Measurements from ENCODE around the gene PSMD1.

Gene PSMD1

DNA sequence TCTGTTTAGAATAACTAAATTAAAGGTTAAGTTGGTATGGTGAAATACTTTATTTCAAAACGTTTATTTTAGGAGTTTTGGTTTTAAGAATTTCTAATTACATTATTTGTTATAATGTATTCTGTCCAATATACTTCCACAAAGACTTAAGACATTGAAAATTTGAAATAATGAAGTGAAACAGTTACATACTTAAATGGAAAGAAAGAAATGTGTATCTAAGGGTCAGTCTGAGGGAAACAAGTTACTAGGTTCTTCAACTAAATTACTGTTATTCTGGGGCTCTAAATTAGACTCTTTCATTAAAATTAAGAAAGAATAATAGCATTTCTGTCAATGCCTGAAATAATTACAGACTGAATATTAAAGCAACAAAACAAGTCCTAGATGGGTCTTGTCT is 60.5 kb downstream of the PSMD1 start:
- TF ChIP-seq, protein P1, sequence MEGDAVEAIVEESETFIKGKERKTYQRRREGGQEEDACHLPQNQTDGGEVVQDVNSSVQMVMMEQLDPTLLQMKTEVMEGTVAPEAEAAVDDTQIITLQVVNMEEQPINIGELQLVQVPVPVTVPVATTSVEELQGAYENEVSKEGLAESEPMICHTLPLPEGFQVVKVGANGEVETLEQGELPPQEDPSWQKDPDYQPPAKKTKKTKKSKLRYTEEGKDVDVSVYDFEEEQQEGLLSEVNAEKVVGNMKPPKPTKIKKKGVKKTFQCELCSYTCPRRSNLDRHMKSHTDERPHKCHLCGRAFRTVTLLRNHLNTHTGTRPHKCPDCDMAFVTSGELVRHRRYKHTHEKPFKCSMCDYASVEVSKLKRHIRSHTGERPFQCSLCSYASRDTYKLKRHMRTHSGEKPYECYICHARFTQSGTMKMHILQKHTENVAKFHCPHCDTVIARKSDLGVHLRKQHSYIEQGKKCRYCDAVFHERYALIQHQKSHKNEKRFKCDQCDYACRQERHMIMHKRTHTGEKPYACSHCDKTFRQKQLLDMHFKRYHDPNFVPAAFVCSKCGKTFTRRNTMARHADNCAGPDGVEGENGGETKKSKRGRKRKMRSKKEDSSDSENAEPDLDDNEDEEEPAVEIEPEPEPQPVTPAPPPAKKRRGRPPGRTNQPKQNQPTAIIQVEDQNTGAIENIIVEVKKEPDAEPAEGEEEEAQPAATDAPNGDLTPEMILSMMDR (conservative IDR thresholded peaks at IDR 0.05; ENCODE audit: low read depth, low read length), result no peak
- no peak for DNase-seq (ENCODE audit: low read depth)
- no peak overlapping the region for H3K4me3 ChIP-seq (ENCODE audit: low read length)

DNA sequence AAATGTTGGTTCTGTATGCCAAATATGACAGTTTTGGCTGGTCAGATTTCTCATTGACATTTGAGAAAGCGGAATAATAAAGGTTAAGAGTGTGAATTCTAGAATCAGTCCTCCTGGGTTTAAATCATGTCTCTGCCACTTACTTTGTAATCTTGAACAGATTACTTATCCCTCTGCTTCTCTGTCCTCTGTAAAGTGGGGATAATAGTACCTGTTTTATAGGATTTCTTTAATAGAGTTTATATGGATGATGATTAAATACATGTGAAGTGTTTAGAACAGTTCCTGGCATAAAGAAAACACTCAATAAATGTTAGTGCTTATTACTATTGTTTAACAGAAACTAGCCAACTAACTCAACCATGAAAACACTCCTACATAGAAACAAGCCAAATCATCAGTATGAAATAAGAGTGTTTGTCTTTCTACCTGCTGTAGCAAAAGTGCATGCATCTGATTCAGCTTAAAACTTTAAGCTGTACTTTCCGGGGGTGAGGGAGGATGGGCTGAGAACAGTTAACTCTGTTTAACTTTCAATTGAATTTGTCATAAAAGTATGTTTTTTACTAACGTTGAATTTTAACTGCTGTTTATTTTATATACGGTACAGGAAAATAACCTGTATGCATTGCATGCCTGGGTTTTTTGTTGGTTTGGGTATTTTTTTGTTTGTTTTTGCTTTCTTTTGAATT is 61.4 kb downstream of the PSMD1 start:
- TF ChIP-seq, protein P1 (conservative IDR thresholded peaks at IDR 0.05; ENCODE audit: low read depth, low read length), result no peak
- no peak overlapping the region for H3K4me3 ChIP-seq (ENCODE audit: low read length)
- DNase-seq (ENCODE audit: low read depth), result no peak

DNA sequence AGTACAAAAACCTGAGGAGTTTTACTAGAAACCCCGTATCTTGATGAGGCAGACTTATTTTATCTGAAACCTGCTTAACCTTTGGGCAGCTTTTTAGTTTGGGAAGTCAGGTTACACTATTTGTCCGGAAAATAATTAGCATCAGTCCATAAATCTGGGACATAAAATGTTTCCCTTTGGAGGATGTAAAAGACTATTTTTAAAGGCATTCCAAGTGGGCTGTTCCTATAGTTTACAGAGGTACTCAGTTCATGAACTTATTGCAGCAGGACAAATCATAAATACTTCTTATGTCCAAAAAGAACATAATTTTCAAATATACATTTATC is 61.9 kb downstream of the PSMD1 start:
- H3K4me3 ChIP-seq (ENCODE audit: low read length), result no peak overlapping the region
- no peak for DNase-seq (ENCODE audit: low read depth)
- TF ChIP-seq, protein P1 (conservative IDR thresholded peaks at IDR 0.05; ENCODE audit: low read depth, low read length), result no peak

DNA sequence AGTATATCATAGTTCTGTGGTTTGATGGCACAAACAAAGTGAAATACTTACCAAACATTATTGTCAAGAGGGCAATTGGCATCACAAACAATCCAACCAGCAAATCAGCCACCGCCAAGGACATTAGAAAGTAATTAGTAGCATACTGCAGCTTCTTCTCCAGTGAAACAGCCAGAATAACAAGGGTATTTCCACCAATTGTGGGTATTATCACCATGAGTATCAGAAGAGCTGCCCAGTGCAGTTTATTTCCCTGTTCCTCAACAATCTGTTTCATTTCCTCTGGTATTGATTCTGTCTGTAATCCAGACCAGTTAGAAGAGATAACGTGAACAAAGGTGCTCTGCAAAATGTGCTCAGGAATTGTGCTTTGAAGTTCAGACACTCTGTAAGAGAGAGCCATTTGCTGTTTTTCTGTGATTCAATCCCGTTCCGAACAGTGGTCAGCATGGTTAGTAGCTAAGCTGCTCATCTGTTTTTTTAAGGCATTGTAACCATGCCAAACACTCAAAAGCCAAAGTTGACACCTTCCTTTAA is 66.8 kb downstream of the PSMD1 start:
- no peak for DNase-seq (ENCODE audit: low read depth)
- TF ChIP-seq, protein P1 (conservative IDR thresholded peaks at IDR 0.05; ENCODE audit: low read depth, low read length), result no peak
- H3K4me3 ChIP-seq (ENCODE audit: low read length), result no peak overlapping the region

DNA sequence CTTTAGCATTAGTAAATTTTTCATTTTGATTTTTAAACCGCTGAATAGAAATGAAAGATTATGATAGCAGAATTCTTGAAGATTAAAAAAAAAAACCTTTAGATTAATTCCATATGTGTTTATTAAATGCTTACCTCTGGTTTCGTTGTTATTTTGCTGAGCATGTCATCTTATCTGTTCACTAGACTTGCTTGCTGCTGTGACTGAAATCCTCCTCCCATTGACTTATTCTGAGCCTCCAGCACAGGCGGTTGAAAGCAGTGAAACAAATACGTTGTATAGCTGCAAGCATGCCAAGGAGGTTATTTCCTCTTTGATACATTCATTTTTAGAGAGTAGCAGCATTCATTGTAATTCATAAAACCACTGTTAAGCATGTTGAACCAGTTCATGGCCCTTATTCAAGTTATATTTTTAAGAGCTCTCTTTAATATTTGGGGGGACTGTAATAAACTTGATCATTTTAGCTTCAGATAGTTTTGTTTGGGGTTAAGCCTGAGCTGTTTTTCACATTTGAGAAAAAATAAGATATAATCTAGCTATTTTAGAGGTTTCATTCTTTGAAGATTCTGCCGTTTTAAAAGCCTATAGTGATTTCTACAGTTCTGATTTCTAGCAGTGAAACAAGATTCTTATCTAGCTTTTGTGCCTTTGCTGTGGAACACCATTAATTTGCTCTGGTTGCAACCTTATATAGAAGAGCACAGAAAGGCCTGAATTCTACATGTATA is 68.3 kb downstream of the PSMD1 start, which contains the start of gene HTR2B:
Gene HTR2B, minus strand, starts transcription at position 205 of the 731 bp plus-strand sequence. CDS start 1,278 bp downstream, outside the sequence.
- TF ChIP-seq, protein P1 (conservative IDR thresholded peaks at IDR 0.05; ENCODE audit: low read depth, low read length), result no peak
- no peak for DNase-seq (ENCODE audit: low read depth)
- no peak within 1 kb of the TSS for H3K4me3 ChIP-seq (ENCODE audit: low read length)

DNA sequence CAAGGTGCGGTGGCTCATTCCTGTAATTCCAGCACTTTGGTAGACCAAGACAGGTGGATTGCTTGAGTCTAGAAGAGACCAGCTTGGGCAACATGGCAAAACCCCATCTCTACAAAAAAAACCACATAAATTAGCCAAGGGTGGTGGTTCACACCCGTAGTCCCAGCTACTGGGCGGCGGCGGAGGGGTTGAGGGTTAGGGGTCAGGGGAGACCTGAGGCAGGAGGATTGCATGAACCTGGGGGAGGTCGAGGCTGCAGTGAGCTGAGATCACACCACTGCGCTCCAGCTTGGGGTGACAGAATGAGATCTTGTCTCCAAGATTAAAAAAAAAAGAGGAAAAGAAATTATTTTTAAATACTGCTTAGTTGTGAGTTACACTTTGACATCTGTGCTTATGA is 69.5 kb downstream of the PSMD1 start:
- no peak for DNase-seq (ENCODE audit: low read depth)
- TF ChIP-seq, protein P1 (conservative IDR thresholded peaks at IDR 0.05; ENCODE audit: low read depth, low read length), result no peak
- no peak overlapping the region for H3K4me3 ChIP-seq (ENCODE audit: low read length)

All from retinal pigment epithelial cell (primary cell).